ENCODE results near the gene IKBKG. TPM values are rescaled to one million over a fixed set of nuclear protein-coding genes. Genes with fewer than 3 reads are reported as not detected.

IKBKG gene
- total and polyA plus RNA-seq, 2 of the 13 experiments (the other 11 are each of a cell fraction or from before 2014, with no cell fraction given), result 30.6 to 44.3 TPM

Small RNAs within 50 kb of the gene (small RNA-seq; reads per million reads assigned to genes)
- 0 reads per million in 3 experiments for gene AC244090.1 (ENCODE audit: insufficient read depth in 2 of 3, insufficient read length in 3 of 3, low read depth in 2 of 3, low replicate concordance in 1 of 3)

Other genes starting within 250 kb of the IKBKG start
- 119 and 174 TPM in 2 replicates for gene FLNA, start 173.0 kb upstream of the IKBKG start, total RNA-seq (2016; rRNA removed; fragmentation: Illumina TruSeq; extraction: Trizol)
- 83.4 and 117 TPM in 2 replicates for gene FLNA, start 173.0 kb upstream of the IKBKG start, polyA plus RNA-seq (2011; rRNA removed)
- gene EMD, start 168.3 kb upstream of the IKBKG start, total RNA-seq (2016; rRNA removed; fragmentation: Illumina TruSeq; extraction: Trizol), result 10.4 and 14.5 TPM in 2 replicates
- gene EMD, start 168.3 kb upstream of the IKBKG start, polyA plus RNA-seq (2011; rRNA removed), result 14.9 and 19.1 TPM in 2 replicates
- 2,381 and 2,883 TPM in 2 replicates for gene RPL10, start 149.2 kb upstream of the IKBKG start, total RNA-seq (2016; rRNA removed; fragmentation: Illumina TruSeq; extraction: Trizol)
- 4,713 and 5,167 TPM in 2 replicates for gene RPL10, start 149.2 kb upstream of the IKBKG start, polyA plus RNA-seq (2011; rRNA removed)
- gene DNASE1L1, start 138.4 kb upstream of the IKBKG start, total RNA-seq (2016; rRNA removed; fragmentation: Illumina TruSeq; extraction: Trizol), result 4.6 and 4.7 TPM in 2 replicates
- 12.3 and 16.5 TPM in 2 replicates for gene DNASE1L1, start 138.4 kb upstream of the IKBKG start, polyA plus RNA-seq (2011; rRNA removed)
- gene TAFAZZIN, start 136.1 kb upstream of the IKBKG start, total RNA-seq (2016; rRNA removed; fragmentation: Illumina TruSeq; extraction: Trizol), result 6.3 and 16.8 TPM in 2 replicates
- 27.9 and 30.9 TPM in 2 replicates for gene TAFAZZIN, start 136.1 kb upstream of the IKBKG start, polyA plus RNA-seq (2011; rRNA removed)
- 23.1 and 56.7 TPM in 2 replicates for gene ATP6AP1, start 118.9 kb upstream of the IKBKG start, total RNA-seq (2016; rRNA removed; fragmentation: Illumina TruSeq; extraction: Trizol)
- gene ATP6AP1, start 118.9 kb upstream of the IKBKG start, polyA plus RNA-seq (2011; rRNA removed), result 110 and 142 TPM in 2 replicates
- gene GDI1, start 110.5 kb upstream of the IKBKG start, total RNA-seq (2016; rRNA removed; fragmentation: Illumina TruSeq; extraction: Trizol), result 10.9 and 17.4 TPM in 2 replicates
- gene GDI1, start 110.5 kb upstream of the IKBKG start, polyA plus RNA-seq (2011; rRNA removed), result 105 and 124 TPM in 2 replicates
- 19.5 and 30.7 TPM in 2 replicates for gene FAM50A, start 103.5 kb upstream of the IKBKG start, total RNA-seq (2016; rRNA removed; fragmentation: Illumina TruSeq; extraction: Trizol)
- gene FAM50A, start 103.5 kb upstream of the IKBKG start, polyA plus RNA-seq (2011; rRNA removed), result 40.7 and 51.1 TPM in 2 replicates
- 0.90 and 5.8 TPM in 2 replicates for gene PLXNA3, start 89.3 kb upstream of the IKBKG start, total RNA-seq (2016; rRNA removed; fragmentation: Illumina TruSeq; extraction: Trizol)
- 20.6 and 26.3 TPM in 2 replicates for gene PLXNA3, start 89.3 kb upstream of the IKBKG start, polyA plus RNA-seq (2011; rRNA removed)
- gene LAGE3, start 68.3 kb upstream of the IKBKG start, total RNA-seq (2016; rRNA removed; fragmentation: Illumina TruSeq; extraction: Trizol), result 12.7 and 13.0 TPM in 2 replicates
- 7.6 and 10.0 TPM in 2 replicates for gene LAGE3, start 68.3 kb upstream of the IKBKG start, polyA plus RNA-seq (2011; rRNA removed)
- gene UBL4A, start 61.0 kb upstream of the IKBKG start, total RNA-seq (2016; rRNA removed; fragmentation: Illumina TruSeq; extraction: Trizol), result 25.5 and 29.1 TPM in 2 replicates
- 16.8 and 21.7 TPM in 2 replicates for gene UBL4A, start 61.0 kb upstream of the IKBKG start, polyA plus RNA-seq (2011; rRNA removed)
- 10.1 and 10.8 TPM in 2 replicates for gene SLC10A3, start 57.0 kb upstream of the IKBKG start, total RNA-seq (2016; rRNA removed; fragmentation: Illumina TruSeq; extraction: Trizol)
- gene SLC10A3, start 57.0 kb upstream of the IKBKG start, polyA plus RNA-seq (2011; rRNA removed), result 11.5 and 13.7 TPM in 2 replicates
- gene FAM3A, start 31.4 kb upstream of the IKBKG start, total RNA-seq (2016; rRNA removed; fragmentation: Illumina TruSeq; extraction: Trizol), result 6.7 and 11.2 TPM in 2 replicates
- 22.7 and 26.0 TPM in 2 replicates for gene FAM3A, start 31.4 kb upstream of the IKBKG start, polyA plus RNA-seq (2011; rRNA removed)
- gene G6PD, start 774 bp upstream of the IKBKG start, total RNA-seq (2016; rRNA removed; fragmentation: Illumina TruSeq; extraction: Trizol), result 28.8 and 44.6 TPM in 2 replicates
- 18.8 and 19.5 TPM in 2 replicates for gene G6PD, start 774 bp upstream of the IKBKG start, polyA plus RNA-seq (2011; rRNA removed)
- not detected in 2 replicates for gene CTAG1A, start 37.5 kb downstream of the IKBKG start, total RNA-seq (2016; rRNA removed; fragmentation: Illumina TruSeq; extraction: Trizol)
- gene CTAG1A, start 37.5 kb downstream of the IKBKG start, polyA plus RNA-seq (2011; rRNA removed), result not detected in 2 replicates
- gene CTAG1B, start 71.7 kb downstream of the IKBKG start, total RNA-seq (2016; rRNA removed; fragmentation: Illumina TruSeq; extraction: Trizol), result not detected in 2 replicates
- not detected in 2 replicates for gene CTAG1B, start 71.7 kb downstream of the IKBKG start, polyA plus RNA-seq (2011; rRNA removed)
- not detected in 2 replicates for gene CTAG2, start 106.0 kb downstream of the IKBKG start, total RNA-seq (2016; rRNA removed; fragmentation: Illumina TruSeq; extraction: Trizol)
- not detected in 2 replicates for gene CTAG2, start 106.0 kb downstream of the IKBKG start, polyA plus RNA-seq (2011; rRNA removed)
- not detected in 2 replicates for gene GAB3, start 203.5 kb downstream of the IKBKG start, total RNA-seq (2016; rRNA removed; fragmentation: Illumina TruSeq; extraction: Trizol)
- 0.01 TPM in 1 of 2 replicates, not detected in the other for gene GAB3, start 203.5 kb downstream of the IKBKG start, polyA plus RNA-seq (2011; rRNA removed)
- gene DKC1, start 215.2 kb downstream of the IKBKG start, total RNA-seq (2016; rRNA removed; fragmentation: Illumina TruSeq; extraction: Trizol), result 102 and 150 TPM in 2 replicates
- 45.4 and 61.6 TPM in 2 replicates for gene DKC1, start 215.2 kb downstream of the IKBKG start, polyA plus RNA-seq (2011; rRNA removed)